Activated naive CD8-positive, alpha-beta T cell treated with anti-CD3 and anti-CD28 coated beads for 36 hours (primary cell): Measurements from ENCODE around the gene PLEK2. TPM values are rescaled to one million over a fixed set of nuclear protein-coding genes. Genes with fewer than 3 reads are reported as not detected.
A peak's percentile ranks its signal among the peaks of the same experiment; 100 is the strongest.

Experiments
- DNase-seq: peaks from one replicate; pipeline ENCODE4 v3.0.0; 2021
- H3K27ac Mint-ChIP-seq: one replicate; pipeline ENCODE4 v1.8.0; 2022; ENCODE audit warnings: mild to moderate bottlenecking, moderate library complexity, mixed read lengths
- H3K27me3 Mint-ChIP-seq: one replicate; pipeline ENCODE4 v1.8.0; 2022; ENCODE audit warnings: mild to moderate bottlenecking, mixed read lengths
- H3K36me3 Mint-ChIP-seq: one replicate; pipeline ENCODE4 v1.8.0; 2021; ENCODE audit warnings: mild to moderate bottlenecking, mixed read lengths
- H3K4me1 Mint-ChIP-seq: one replicate; pipeline ENCODE4 v1.8.0; 2021; ENCODE audit warnings: mixed read lengths
- H3K4me3 Mint-ChIP-seq: one replicate; pipeline ENCODE4 v1.8.0; 2022; ENCODE audit warnings: mild to moderate bottlenecking, moderate library complexity, mixed read lengths
- H3K9me3 Mint-ChIP-seq: one replicate; pipeline ENCODE4 v1.8.0; 2022; ENCODE audit warnings: mixed read lengths
- total RNA-seq, 2 experiments: library from RNA; stranded (reverse); gene quantifications; one replicate each; pipeline ENCODE4 v1.2.3, GENCODE V29; 2021

Gene PLEK2
- total RNA-seq, 2 experiments from 2014 or later: 4.1 to 4.2 TPM

GRCh38 chr14:67438969-67439368 is 27.0 kb upstream of the PLEK2 start:
- no peak overlapping the region for H3K4me3 Mint-ChIP-seq
- no peaks in the 10 kb centered on the region for H3K36me3 Mint-ChIP-seq
- H3K27ac Mint-ChIP-seq: no peak overlapping the region
- H3K4me1 Mint-ChIP-seq: no peaks in the 10 kb centered on the region
- H3K9me3 Mint-ChIP-seq: no peaks in the 10 kb centered on the region
- DNase-seq: no peak
- peaks cover 7% of the 10 kb centered on the region for H3K27me3 Mint-ChIP-seq

- H3K27me3 Mint-ChIP-seq: peaks cover 4% of the 10 kb centered on the region
- no peaks in the 10 kb centered on the region for H3K4me1 Mint-ChIP-seq
- no peak overlapping the region for H3K4me3 Mint-ChIP-seq
- no peaks in the 10 kb centered on the region for H3K9me3 Mint-ChIP-seq
- DNase-seq: no peak
- no peak overlapping the region for H3K27ac Mint-ChIP-seq
- H3K36me3 Mint-ChIP-seq: no peaks in the 10 kb centered on the region
These were observed 24.3 kb upstream of the PLEK2 start for GRCh38 chr14:67436006-67436866.

GRCh38 chr14:67435603-67436002 is 23.6 kb upstream of the PLEK2 start:
- H3K4me1 Mint-ChIP-seq: no peaks in the 10 kb centered on the region
- no peaks in the 10 kb centered on the region for H3K36me3 Mint-ChIP-seq
- H3K9me3 Mint-ChIP-seq: no peaks in the 10 kb centered on the region
- DNase-seq: no peak
- no peak overlapping the region for H3K27ac Mint-ChIP-seq
- peaks cover 4% of the 10 kb centered on the region for H3K27me3 Mint-ChIP-seq
- H3K4me3 Mint-ChIP-seq: no peak overlapping the region

- no peaks in the 10 kb centered on the region for H3K9me3 Mint-ChIP-seq
- no peaks in the 10 kb centered on the region for H3K4me1 Mint-ChIP-seq
- no peak overlapping the region for H3K4me3 Mint-ChIP-seq
- no peak overlapping the region for H3K27ac Mint-ChIP-seq
- H3K27me3 Mint-ChIP-seq: peaks cover 2% of the 10 kb centered on the region
- no peaks in the 10 kb centered on the region for H3K36me3 Mint-ChIP-seq
- no peak for DNase-seq
These were observed 20.1 kb upstream of the PLEK2 start for GRCh38 chr14:67432050-67432564.

GRCh38 chr14:67429510-67430205 is 17.7 kb upstream of the PLEK2 start:
- no peaks in the 10 kb centered on the region for H3K4me1 Mint-ChIP-seq
- H3K36me3 Mint-ChIP-seq: no peaks in the 10 kb centered on the region
- H3K27me3 Mint-ChIP-seq: peaks cover 17% of the 10 kb centered on the region
- no peak overlapping the region for H3K4me3 Mint-ChIP-seq
- no peaks in the 10 kb centered on the region for H3K9me3 Mint-ChIP-seq
- no peak for DNase-seq
- H3K27ac Mint-ChIP-seq: no peak overlapping the region

- H3K27ac Mint-ChIP-seq: no peak overlapping the region
- H3K4me1 Mint-ChIP-seq: no peaks in the 10 kb centered on the region
These were observed 16.6 kb upstream of the PLEK2 start for GRCh38 chr14:67428501-67429031.

GRCh38 chr14:67426983-67427606 is 15.1 kb upstream of the PLEK2 start:
- Mint-ChIP-seq H3K27me3 (peaks cover 27% of the 10 kb centered on the region), H3K9me3 (no peaks in the 10 kb centered on the region), H3K27ac (no peak overlapping the region), H3K4me1 (no peaks in the 10 kb centered on the region), H3K4me3 (no peak overlapping the region), H3K36me3 (no peaks in the 10 kb centered on the region)
- peak; percentile 70 for DNase-seq

More at GRCh38 chr14:67428501-67429031, 16.6 kb upstream of the PLEK2 start:
- H3K27me3 Mint-ChIP-seq: peaks cover 20% of the 10 kb centered on the region
- H3K36me3 Mint-ChIP-seq: no peaks in the 10 kb centered on the region
- H3K4me3 Mint-ChIP-seq: no peak overlapping the region
- no peaks in the 10 kb centered on the region for H3K9me3 Mint-ChIP-seq
- DNase-seq: no peak

- peaks cover 27% of the 10 kb centered on the region for H3K27me3 Mint-ChIP-seq
These were observed 14.2 kb upstream of the PLEK2 start for GRCh38 chr14:67426161-67426560.

GRCh38 chr14:67425608-67426007 is 13.6 kb upstream of the PLEK2 start:
- Mint-ChIP-seq H3K36me3 (no peaks in the 10 kb centered on the region), H3K4me3 (no peak overlapping the region), H3K4me1 (no peaks in the 10 kb centered on the region), H3K9me3 (no peaks in the 10 kb centered on the region), H3K27me3 (peaks cover 27% of the 10 kb centered on the region), H3K27ac (no peak overlapping the region)
- no peak for DNase-seq

More at GRCh38 chr14:67426161-67426560, 14.2 kb upstream of the PLEK2 start:
- Mint-ChIP-seq H3K4me1 (no peaks in the 10 kb centered on the region), H3K9me3 (no peaks in the 10 kb centered on the region), H3K27ac (no peak overlapping the region), H3K4me3 (no peak overlapping the region), H3K36me3 (no peaks in the 10 kb centered on the region)
- no peak for DNase-seq

- Mint-ChIP-seq H3K27me3 (peaks cover 27% of the 10 kb centered on the region), H3K4me1 (no peaks in the 10 kb centered on the region), H3K36me3 (no peaks in the 10 kb centered on the region), H3K9me3 (no peaks in the 10 kb centered on the region), H3K27ac (no peak overlapping the region), H3K4me3 (no peak overlapping the region)
- DNase-seq: no peak
These were observed 12.6 kb upstream of the PLEK2 start for GRCh38 chr14:67424539-67424938.

- Mint-ChIP-seq H3K27ac (no peak overlapping the region), H3K36me3 (no peaks in the 10 kb centered on the region), H3K9me3 (no peaks in the 10 kb centered on the region), H3K4me3 (no peak overlapping the region), H3K27me3 (peaks cover 27% of the 10 kb centered on the region), H3K4me1 (no peaks in the 10 kb centered on the region)
- no peak for DNase-seq
These were observed 11.5 kb upstream of the PLEK2 start for GRCh38 chr14:67423424-67423823.

GRCh38 chr14:67421356-67422224 is 9.6 kb upstream of the PLEK2 start:
- no peak overlapping the region for H3K27ac Mint-ChIP-seq
- H3K4me3 Mint-ChIP-seq: no peak overlapping the region
- no peaks in the 10 kb centered on the region for H3K4me1 Mint-ChIP-seq
- peaks cover 23% of the 10 kb centered on the region for H3K27me3 Mint-ChIP-seq
- no peak for DNase-seq
- no peaks in the 10 kb centered on the region for H3K9me3 Mint-ChIP-seq
- no peaks in the 10 kb centered on the region for H3K36me3 Mint-ChIP-seq

- Mint-ChIP-seq H3K27me3 (peaks cover 13% of the 10 kb centered on the region), H3K4me3 (no peak overlapping the region), H3K36me3 (no peaks in the 10 kb centered on the region), H3K27ac (no peak overlapping the region), H3K9me3 (no peaks in the 10 kb centered on the region), H3K4me1 (no peaks in the 10 kb centered on the region)
- peak; percentile 44 for DNase-seq
These were observed 8.3 kb upstream of the PLEK2 start for GRCh38 chr14:67420102-67420739.
